Fibroblast of villous mesenchyme (primary cell): ENCODE data around the gene ARPP21. TPM values are rescaled to one million over a fixed set of nuclear protein-coding genes. Genes with fewer than 3 reads are reported as not detected.

Experiments used
- DNase-seq: peaks from one replicate; pipeline ENCODE4 v3.0.0-alpha.2; 2010; ENCODE audit warnings: low read depth
- H3K4me3 ChIP-seq: 2 replicates; pipeline ENCODE4 v1.5.1; 2011; ENCODE audit warnings: low read depth, mild to moderate bottlenecking, low read length
- CTCF ChIP-seq: IDR thresholded peaks from 2 replicates; pipeline ENCODE4 v1.5.1; 2012; ENCODE audit warnings: low read depth, mild to moderate bottlenecking, low read length; ENCODE audit not compliant: insufficient read depth
- total RNA-seq: library from RNA; depleted of rRNA; stranded (reverse); fragments of >200 nt; gene quantifications from 2 replicates; pipeline ENCODE4 v1.2.3, GENCODE V29; 2012

ARPP21 gene
- total RNA-seq, 1 donor: not detected

DNA sequence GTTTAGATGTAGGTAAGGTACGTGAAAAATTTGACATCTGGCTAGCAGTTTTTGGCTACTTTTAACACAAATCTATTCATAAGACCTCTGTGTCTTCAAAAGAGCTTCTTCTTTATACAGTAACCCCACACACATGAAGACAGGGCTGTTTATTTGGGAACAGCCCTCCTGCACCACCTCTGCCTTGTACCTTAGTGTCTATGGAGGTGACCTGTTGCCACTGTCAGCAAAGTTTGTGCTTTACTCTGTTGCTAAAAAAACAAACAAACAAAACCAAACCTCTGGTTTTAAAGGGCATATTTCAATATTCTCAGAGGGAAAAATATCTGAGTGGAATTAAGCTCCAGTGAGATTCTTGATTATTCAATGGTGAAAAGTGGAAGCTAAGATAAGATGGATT, 122.0 kb downstream of the ARPP21 start:
- no peak for TF ChIP-seq CTCF
- H3K4me3 ChIP-seq: no peak overlapping the region

DNA sequence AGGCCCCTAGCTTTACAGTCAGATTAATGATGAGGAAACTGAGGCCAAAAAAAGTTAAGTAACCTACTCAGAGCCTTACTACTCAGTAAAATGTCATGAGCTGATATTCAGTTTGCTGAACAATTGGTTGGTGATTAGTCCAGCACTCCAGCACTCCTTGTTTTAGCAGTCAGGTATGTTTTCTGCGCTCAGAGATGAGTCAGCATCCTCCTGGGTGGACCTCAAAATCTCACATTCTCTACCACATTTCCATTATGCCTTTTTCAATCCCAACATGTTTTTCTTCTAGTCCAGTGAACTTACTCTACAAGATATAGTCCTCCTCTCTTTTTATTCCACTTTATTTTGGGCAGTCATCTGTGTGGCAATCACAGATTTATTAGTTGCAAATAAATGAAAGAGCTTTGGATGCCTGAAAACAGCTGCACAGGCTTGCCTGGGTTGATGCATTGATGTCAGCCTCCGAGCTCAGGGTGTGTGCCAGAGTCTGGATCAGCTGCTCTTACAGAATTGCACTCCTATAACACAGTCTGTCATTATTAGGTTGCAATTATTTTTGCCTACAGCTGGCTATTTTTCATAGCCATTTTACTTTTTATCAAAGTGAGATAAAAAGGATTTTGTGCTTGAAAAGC, 133.2 kb downstream of the ARPP21 start:
- TF ChIP-seq CTCF: no peak
- DNase-seq: no peak

More for the DNA sequence above, 122.0 kb downstream of the ARPP21 start:
- DNase-seq: no peak

DNA sequence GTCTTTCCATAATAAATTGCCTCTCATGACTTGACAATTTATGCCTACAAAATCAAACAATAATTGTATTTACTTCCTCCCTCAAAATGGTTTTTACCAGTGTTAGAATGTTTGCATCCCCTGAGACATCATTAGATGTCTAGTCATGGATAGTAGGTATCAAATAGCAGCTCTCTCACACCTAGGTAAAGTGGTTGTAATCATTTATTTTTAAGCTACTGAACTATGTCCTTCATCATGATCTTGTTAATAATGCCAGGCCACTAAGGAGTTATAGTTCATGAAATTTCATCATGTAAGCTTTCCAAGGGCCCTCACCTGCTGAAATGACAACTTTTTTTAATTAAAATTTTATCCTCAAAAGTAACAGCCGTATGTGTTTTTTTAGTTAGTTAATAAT, 134.1 kb downstream of the ARPP21 start:
- H3K4me3 ChIP-seq: no peak overlapping the region
- DNase-seq: no peak
- no peak for TF ChIP-seq CTCF

More for the DNA sequence above, 133.2 kb downstream of the ARPP21 start:
- H3K4me3 ChIP-seq: no peak overlapping the region

DNA sequence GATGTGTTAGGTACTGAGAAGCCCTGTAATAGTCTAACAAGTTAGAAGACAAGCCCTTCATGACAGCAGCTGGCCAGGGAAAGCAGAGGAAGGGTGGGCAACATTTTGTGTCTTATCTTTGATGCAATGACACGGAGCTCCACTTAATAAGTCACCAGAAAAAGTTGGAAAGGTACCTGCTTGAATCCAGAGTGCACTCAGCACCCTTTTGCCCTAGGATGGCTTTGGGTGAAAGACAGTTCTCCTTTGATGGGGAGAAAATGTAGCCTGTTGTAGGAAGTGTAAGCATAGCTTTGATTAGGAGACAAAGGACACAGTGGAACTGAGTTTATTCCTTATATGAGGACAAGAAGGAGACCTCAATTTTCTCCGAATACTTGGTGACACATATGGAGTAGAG, 137.0 kb downstream of the ARPP21 start:
- DNase-seq: no peak
- H3K4me3 ChIP-seq: no peak overlapping the region
- TF ChIP-seq CTCF: no peak

DNA sequence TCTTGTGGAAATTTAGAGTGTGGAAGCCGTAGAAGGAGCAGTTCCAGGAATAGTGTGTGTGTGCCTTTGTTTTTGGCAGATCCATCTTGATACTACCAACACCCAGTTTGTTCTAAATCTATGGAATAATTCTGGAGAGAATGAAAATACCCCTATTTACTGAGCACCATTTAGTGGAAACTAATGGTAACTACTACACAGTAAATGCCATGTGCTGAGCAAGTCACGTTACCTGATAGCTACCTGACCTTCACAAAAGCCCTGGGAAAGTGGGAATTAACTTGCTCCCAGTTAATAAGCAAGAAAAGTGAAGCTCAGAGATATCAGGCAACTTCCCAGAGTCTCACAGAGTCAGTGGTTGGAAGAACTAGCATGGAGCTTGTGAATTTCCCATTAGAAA, 137.7 kb downstream of the ARPP21 start:
- no peak overlapping the region for H3K4me3 ChIP-seq
- DNase-seq: no peak
- no peak for TF ChIP-seq CTCF

GRCh38 chr3:35777563-35778554, 138.5 kb downstream of the ARPP21 start:
- no peak for TF ChIP-seq CTCF
- DNase-seq: no peak
- no peak overlapping the region for H3K4me3 ChIP-seq
